HCT116 (cell line): ENCODE data around the gene WASHC2A.

Experiments used
- POLR2A ChIP-seq: IDR thresholded peaks from 2 replicates; pipeline ENCODE4 v1.7.0; 2011; ENCODE audit warnings: borderline replicate concordance; ENCODE audit not compliant: insufficient read depth, insufficient read length; ENCODE audit errors: extremely low read depth
- POLR2AphosphoS5 ChIP-seq: IDR thresholded peaks from 2 replicates; pipeline ENCODE4 v1.6.1; 2011; ENCODE audit warnings: mild to moderate bottlenecking, low read depth, low read length, moderate library complexity
- SP1 ChIP-seq: IDR thresholded peaks from 2 replicates; pipeline ENCODE4 v1.6.1; 2012; ENCODE audit warnings: low read depth
- TF ChIP-seq, protein P1 (sequence below), 3 experiments: fragments of 200-600 bp in 1 of 3; sonication (generic) in 1 of 3; IDR thresholded peaks in 2 of 3; conservative IDR thresholded peaks in 1 of 3; 2 replicates each; pipeline ENCODE4 v1.5.1; 2012 to 2017; ENCODE audit warnings: low read depth in 2 of 3, low read length in 2 of 3, antibody characterized with exemption in 1 of 3, borderline replicate concordance in 1 of 3, control low read depth in 1 of 3, mild to moderate bottlenecking in 1 of 3, mixed read lengths in 1 of 3, mixed run types in 1 of 3, moderate library complexity in 1 of 3; ENCODE audit not compliant: insufficient read depth in 1 of 3
- TF ChIP-seq, protein P2 (sequence below): IDR thresholded peaks from 2 replicates; pipeline ENCODE4 v1.6.1; 2012; ENCODE audit warnings: low read depth

DNA sequence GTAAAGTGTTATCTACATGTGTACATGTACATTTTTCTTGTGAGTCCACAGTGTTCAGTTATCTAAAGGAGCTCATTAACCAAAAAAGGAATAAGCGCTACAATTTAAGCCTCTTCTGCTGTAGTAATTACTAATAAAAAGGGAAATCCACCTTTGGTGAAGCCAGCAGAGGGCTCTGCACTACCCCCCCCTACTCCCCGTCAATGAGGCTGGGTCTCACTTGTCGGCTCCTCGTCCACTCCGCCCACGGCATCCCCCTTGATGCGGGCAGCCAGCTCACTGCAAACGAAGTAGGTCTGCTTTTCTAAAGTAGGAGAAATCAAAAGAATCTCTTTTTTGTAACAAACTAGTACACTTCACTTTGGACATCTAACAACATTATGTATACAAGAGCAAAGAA, 4.7 kb upstream of the WASHC2A start:
- TF ChIP-seq, protein P1, sequence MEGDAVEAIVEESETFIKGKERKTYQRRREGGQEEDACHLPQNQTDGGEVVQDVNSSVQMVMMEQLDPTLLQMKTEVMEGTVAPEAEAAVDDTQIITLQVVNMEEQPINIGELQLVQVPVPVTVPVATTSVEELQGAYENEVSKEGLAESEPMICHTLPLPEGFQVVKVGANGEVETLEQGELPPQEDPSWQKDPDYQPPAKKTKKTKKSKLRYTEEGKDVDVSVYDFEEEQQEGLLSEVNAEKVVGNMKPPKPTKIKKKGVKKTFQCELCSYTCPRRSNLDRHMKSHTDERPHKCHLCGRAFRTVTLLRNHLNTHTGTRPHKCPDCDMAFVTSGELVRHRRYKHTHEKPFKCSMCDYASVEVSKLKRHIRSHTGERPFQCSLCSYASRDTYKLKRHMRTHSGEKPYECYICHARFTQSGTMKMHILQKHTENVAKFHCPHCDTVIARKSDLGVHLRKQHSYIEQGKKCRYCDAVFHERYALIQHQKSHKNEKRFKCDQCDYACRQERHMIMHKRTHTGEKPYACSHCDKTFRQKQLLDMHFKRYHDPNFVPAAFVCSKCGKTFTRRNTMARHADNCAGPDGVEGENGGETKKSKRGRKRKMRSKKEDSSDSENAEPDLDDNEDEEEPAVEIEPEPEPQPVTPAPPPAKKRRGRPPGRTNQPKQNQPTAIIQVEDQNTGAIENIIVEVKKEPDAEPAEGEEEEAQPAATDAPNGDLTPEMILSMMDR (IDR thresholded peaks at IDR 0.05 in 2 of 3, conservative IDR thresholded peaks at IDR 0.05 in 1 of 3; ENCODE audit: borderline replicate concordance in 1 of 3, insufficient read depth in 1 of 3, low read depth in 2 of 3, low read length in 2 of 3), result 0 out of 6 replicates have a peak, but pooled peaks of 1 of the 3 experiments have one; percentile 8
- no peak for TF ChIP-seq POLR2A
- TF ChIP-seq, protein P2, sequence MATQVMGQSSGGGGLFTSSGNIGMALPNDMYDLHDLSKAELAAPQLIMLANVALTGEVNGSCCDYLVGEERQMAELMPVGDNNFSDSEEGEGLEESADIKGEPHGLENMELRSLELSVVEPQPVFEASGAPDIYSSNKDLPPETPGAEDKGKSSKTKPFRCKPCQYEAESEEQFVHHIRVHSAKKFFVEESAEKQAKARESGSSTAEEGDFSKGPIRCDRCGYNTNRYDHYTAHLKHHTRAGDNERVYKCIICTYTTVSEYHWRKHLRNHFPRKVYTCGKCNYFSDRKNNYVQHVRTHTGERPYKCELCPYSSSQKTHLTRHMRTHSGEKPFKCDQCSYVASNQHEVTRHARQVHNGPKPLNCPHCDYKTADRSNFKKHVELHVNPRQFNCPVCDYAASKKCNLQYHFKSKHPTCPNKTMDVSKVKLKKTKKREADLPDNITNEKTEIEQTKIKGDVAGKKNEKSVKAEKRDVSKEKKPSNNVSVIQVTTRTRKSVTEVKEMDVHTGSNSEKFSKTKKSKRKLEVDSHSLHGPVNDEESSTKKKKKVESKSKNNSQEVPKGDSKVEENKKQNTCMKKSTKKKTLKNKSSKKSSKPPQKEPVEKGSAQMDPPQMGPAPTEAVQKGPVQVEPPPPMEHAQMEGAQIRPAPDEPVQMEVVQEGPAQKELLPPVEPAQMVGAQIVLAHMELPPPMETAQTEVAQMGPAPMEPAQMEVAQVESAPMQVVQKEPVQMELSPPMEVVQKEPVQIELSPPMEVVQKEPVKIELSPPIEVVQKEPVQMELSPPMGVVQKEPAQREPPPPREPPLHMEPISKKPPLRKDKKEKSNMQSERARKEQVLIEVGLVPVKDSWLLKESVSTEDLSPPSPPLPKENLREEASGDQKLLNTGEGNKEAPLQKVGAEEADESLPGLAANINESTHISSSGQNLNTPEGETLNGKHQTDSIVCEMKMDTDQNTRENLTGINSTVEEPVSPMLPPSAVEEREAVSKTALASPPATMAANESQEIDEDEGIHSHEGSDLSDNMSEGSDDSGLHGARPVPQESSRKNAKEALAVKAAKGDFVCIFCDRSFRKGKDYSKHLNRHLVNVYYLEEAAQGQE, result no peak
- no peak for TF ChIP-seq SP1
- no peak for TF ChIP-seq POLR2AphosphoS5
